Muscle of leg (tissue), 11 donors: ENCODE measurements around the gene ADGRG7. TPM values are rescaled to one million over a fixed set of nuclear protein-coding genes. Genes with fewer than 3 reads are reported as not detected.

ENCODE experiments used
- DNase-seq: peaks from one replicate; pipeline ENCODE4 v3.0.0; 2013
- H3K27ac ChIP-seq: one replicate; pipeline ENCODE4 v1.5.1; 2013; ENCODE audit warnings: mild to moderate bottlenecking, low read length, control low read depth
- H3K27me3 ChIP-seq: one replicate; pipeline ENCODE4 v1.6.1; 2013; ENCODE audit warnings: low read length; ENCODE audit not compliant: control insufficient read depth, insufficient read depth
- H3K36me3 ChIP-seq: one replicate; pipeline ENCODE4 v1.6.1; 2013; ENCODE audit warnings: low read length; ENCODE audit not compliant: control insufficient read depth, insufficient read depth
- H3K4me1 ChIP-seq: one replicate; pipeline ENCODE4 v1.6.1; 2013; ENCODE audit warnings: low read length; ENCODE audit not compliant: control insufficient read depth, insufficient read depth
- H3K4me3 ChIP-seq: one replicate; pipeline ENCODE4 v1.5.1; 2013; ENCODE audit warnings: low read length, control low read depth
- H3K9me3 ChIP-seq: replicated peaks from 2 replicates; pipeline ENCODE4 v1.6.1; 2013; ENCODE audit warnings: low read depth, low read length; ENCODE audit not compliant: control insufficient read depth
- WGBS: methylation state at CpG from one replicate; pipeline ENCODE4 v1.1.5; 2013; ENCODE audit warnings: missing lambda C conversion rate; ENCODE audit not compliant: insufficient coverage; 5-methylcytosine and 5-hydroxymethylcytosine counted together
- polyA plus RNA-seq, 8 donors: library from polyadenylated mRNA; unstranded; fragments of 120-200 nt; gene quantifications; one replicate each; pipeline versions ENCODE4 v1.2.1 to v1.2.3, GENCODE V29; 2013; ENCODE audit warnings: inconsistent platforms in 1 of 8, low replicate concordance in 1 of 8; ENCODE audit not compliant: insufficient read length in 8 of 8, insufficient read depth in 1 of 8
- total RNA-seq: library from RNA; stranded (reverse); fragments of 120-200 nt; gene quantifications from one replicate; pipeline ENCODE4 v1.2.4, GENCODE V29; 2013

Gene ADGRG7
- total and polyA plus RNA-seq, 9 donors = 0.39 to 3.1 TPM; not detected in 7

DNA sequence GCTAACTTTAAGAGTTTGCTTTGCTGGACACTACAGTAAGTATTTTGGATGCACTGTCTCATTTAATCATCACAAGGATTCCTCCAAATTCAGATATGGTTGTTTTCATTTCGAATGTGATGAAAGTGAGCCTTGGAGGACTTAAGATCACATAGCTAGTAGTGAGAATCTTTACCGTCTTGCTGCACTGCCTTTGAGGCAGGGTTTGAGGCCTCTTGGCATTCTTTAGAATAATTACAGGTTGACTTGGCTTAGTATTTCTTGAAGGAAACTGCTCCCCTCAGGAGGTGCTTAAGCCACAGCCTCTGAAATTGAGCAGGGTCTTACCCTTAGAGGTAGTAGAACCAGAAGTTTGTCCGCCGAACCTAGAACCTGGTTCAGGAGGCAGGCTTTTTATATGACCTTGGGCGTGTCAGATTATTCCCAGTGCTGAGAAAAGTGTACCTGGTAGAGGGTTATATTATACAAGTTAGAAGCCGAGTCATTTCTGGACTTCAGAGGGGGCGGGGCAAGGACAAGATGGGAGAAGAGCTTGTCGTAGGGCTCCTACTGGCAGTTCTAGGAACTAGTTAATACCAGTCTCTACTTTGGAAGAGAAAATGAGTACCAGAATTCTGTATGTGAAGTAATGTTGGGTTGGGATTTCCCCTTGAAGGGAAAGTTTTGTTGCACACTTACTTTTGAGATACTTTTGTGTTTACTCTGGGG lies 101.0 kb downstream of the ADGRG7 start:
- peak; percentile 54 for DNase-seq
- H3K27ac ChIP-seq = peak overlapping the region; percentile 97

GRCh38 chr3:100715176-100715575 lies 105.8 kb downstream of the ADGRG7 start:
- no peak for DNase-seq
- Histone ChIP-seq H3K36me3 (peaks cover 13% of the 10 kb centered on the region), H3K4me1 (peaks cover 5% of the 10 kb centered on the region), H3K9me3 (no peaks in the 10 kb centered on the region), H3K27ac (no peak overlapping the region), H3K4me3 (no peak overlapping the region), H3K27me3 (no peaks in the 10 kb centered on the region)

More for the DNA sequence above, 101.0 kb downstream of the ADGRG7 start:
- peaks cover 6% of the 10 kb centered on the region for H3K36me3 ChIP-seq
- H3K4me1 ChIP-seq = peaks cover 5% of the 10 kb centered on the region
- H3K4me3 ChIP-seq = peak overlapping the region; percentile 75
- H3K27me3 ChIP-seq = peaks cover 3% of the 10 kb centered on the region
- WGBS = 21% methylated on average over 8 of the region's 8 CpGs
- H3K9me3 ChIP-seq = no peaks in the 10 kb centered on the region

DNA sequence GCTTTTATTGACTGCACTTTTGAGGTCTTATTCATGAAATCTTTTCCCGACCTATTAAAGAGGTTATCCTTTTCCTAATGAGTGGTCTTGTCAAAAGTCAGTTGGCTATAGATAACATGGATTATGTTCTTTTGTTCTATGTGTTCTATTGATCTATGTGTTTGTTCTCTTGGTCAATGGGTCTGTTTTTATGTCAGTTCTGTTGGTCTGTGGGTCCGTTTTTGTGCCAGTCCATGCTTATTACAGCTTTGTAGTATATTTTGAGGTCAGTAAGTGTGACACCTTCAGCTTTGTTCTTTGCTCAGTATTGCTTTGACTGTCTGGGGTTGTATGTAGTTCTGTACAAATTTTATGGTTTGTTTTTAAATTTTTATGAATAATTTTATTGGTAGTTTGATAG lies 107.7 kb downstream of the ADGRG7 start:
- no peaks in the 10 kb centered on the region for H3K4me1 ChIP-seq
- no peak overlapping the region for H3K27ac ChIP-seq
- WGBS = no CpG with 5 or more reads among the region's 2 CpGs
- DNase-seq = no peak
- no peak overlapping the region for H3K4me3 ChIP-seq
- no peaks in the 10 kb centered on the region for H3K27me3 ChIP-seq
- peaks cover 25% of the 10 kb centered on the region for H3K36me3 ChIP-seq
- no peaks in the 10 kb centered on the region for H3K9me3 ChIP-seq

GRCh38 chr3:100717637-100718487 lies 108.5 kb downstream of the ADGRG7 start:
- DNase-seq = no peak
- H3K9me3 ChIP-seq = no peaks in the 10 kb centered on the region
- 100% methylated on average over 1 of the region's 4 CpGs for WGBS
- H3K4me1 ChIP-seq = no peaks in the 10 kb centered on the region
- H3K27ac ChIP-seq = no peak overlapping the region
- peaks cover 25% of the 10 kb centered on the region for H3K36me3 ChIP-seq
- no peak overlapping the region for H3K4me3 ChIP-seq
- H3K27me3 ChIP-seq = no peaks in the 10 kb centered on the region

- Histone ChIP-seq H3K4me3 (no peak overlapping the region), H3K36me3 (peaks cover 21% of the 10 kb centered on the region), H3K4me1 (no peaks in the 10 kb centered on the region), H3K27ac (no peak overlapping the region), H3K27me3 (no peaks in the 10 kb centered on the region), H3K9me3 (no peaks in the 10 kb centered on the region)
- no peak for DNase-seq
- WGBS = no CpG with 5 or more reads among the region's 1 CpG
These were observed 109.7 kb downstream of the ADGRG7 start for GRCh38 chr3:100719136-100719535.

GRCh38 chr3:100720426-100720825 lies 111.0 kb downstream of the ADGRG7 start:
- Histone ChIP-seq H3K27me3 (no peaks in the 10 kb centered on the region), H3K9me3 (no peaks in the 10 kb centered on the region), H3K4me1 (no peaks in the 10 kb centered on the region), H3K4me3 (no peak overlapping the region), H3K27ac (no peak overlapping the region), H3K36me3 (peaks cover 24% of the 10 kb centered on the region)
- DNase-seq = no peak
- WGBS = 100% methylated on average over 1 of the region's 5 CpGs

DNA sequence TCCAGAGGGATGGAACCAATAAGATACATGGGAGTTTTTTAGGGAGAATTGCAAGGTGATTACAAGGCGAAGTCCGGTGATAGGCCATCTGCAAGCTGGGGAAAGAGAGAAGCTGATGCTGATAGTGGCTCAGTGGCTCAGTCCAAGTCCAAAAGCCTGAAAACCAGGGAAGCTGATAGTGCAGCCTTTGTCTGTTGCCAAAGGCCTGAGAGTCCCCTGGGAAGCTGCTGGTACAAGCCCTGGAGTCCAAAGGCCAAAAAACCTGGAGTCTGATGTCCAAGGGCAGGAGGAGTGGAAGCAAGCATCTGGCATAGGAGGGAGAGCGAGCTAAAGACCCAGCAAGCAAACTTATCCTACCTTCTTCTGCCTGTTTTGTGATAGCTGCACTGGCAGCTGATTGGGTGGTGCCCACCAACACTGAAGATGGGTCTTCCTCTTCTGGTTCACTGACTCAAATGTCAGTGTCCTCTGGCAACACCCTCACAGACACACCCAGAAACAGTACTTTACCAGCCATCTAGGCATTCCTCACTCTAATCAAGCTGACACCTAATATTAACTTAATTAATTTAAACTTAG lies 116.6 kb downstream of the ADGRG7 start:
- 92% methylated on average over 3 of the region's 3 CpGs for WGBS

DNA sequence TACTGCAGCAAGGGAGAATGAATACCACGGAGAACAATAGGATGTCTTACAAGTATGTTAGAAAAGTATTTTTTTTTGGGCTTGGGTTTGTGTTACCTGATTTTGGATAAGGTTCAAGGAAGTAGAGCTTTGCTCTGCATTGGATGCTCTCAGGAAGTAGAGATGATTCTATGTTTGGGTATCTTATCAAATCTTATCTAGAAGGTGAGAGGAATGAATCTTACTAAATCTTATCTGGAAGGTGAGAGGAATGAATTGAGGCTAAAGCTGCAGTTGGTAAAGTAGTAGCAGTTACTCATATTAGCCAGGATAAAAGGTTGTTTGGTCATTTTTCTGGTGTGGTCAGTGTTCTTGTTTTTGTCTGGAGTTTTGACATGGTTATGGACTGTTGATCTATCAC lies 117.3 kb downstream of the ADGRG7 start:
- Histone ChIP-seq H3K9me3 (no peaks in the 10 kb centered on the region), H3K36me3 (peaks cover 22% of the 10 kb centered on the region), H3K4me1 (no peaks in the 10 kb centered on the region), H3K4me3 (no peak overlapping the region), H3K27me3 (no peaks in the 10 kb centered on the region), H3K27ac (no peak overlapping the region)
- no CpG with 5 or more reads among the region's 1 CpG for WGBS
- DNase-seq = no peak

More for the DNA sequence above, 116.6 kb downstream of the ADGRG7 start:
- Histone ChIP-seq H3K4me1 (no peaks in the 10 kb centered on the region), H3K4me3 (no peak overlapping the region), H3K27me3 (no peaks in the 10 kb centered on the region), H3K36me3 (peaks cover 28% of the 10 kb centered on the region), H3K9me3 (no peaks in the 10 kb centered on the region), H3K27ac (no peak overlapping the region)
- no peak for DNase-seq

- peaks cover 20% of the 10 kb centered on the region for H3K36me3 ChIP-seq
- no peak overlapping the region for H3K4me3 ChIP-seq
- H3K27ac ChIP-seq = no peak overlapping the region
- no peaks in the 10 kb centered on the region for H3K27me3 ChIP-seq
- H3K9me3 ChIP-seq = no peaks in the 10 kb centered on the region
- no peaks in the 10 kb centered on the region for H3K4me1 ChIP-seq
- no peak for DNase-seq
- WGBS = 86% methylated on average over 1 of the region's 3 CpGs
These were observed 121.1 kb downstream of the ADGRG7 start for GRCh38 chr3:100730524-100730923.

DNA sequence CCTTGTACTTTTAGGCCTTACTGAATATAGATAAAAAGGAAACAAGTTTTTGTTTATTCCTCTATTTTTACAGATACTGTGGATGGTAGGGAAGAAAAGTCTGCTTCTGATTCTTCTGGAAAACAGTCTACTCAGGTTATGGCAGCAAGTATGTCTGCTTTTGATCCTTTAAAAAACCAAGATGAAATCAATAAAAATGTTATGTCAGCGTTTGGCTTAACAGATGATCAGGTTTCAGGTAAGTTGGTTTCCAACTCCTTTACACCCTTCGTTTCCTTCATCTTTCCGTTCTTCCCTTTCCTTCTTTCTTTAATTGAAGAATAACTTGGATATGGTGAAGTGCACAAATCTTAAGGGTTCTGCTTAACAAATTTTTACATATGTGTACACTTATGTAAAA lies 123.0 kb downstream of the ADGRG7 start:
- no peak overlapping the region for H3K27ac ChIP-seq
- no peaks in the 10 kb centered on the region for H3K27me3 ChIP-seq
- H3K4me1 ChIP-seq = no peaks in the 10 kb centered on the region
- peaks cover 18% of the 10 kb centered on the region for H3K36me3 ChIP-seq
- no peak overlapping the region for H3K4me3 ChIP-seq
- no peak for DNase-seq
- WGBS = no CpG with 5 or more reads among the region's 3 CpGs
- no peaks in the 10 kb centered on the region for H3K9me3 ChIP-seq
